Measurements from ENCODE around the gene HMCN2. TPM values are rescaled to one million over a fixed set of nuclear protein-coding genes. Genes with fewer than 3 reads are reported as not detected.
A peak's percentile ranks its signal among the peaks of the same experiment; 100 is the strongest.

Gene HMCN2
- total and polyA plus RNA-seq, 2 of the 4 experiments (the other 2 are of a cell fraction), result 0.02 TPM; not detected in 1

DNA sequence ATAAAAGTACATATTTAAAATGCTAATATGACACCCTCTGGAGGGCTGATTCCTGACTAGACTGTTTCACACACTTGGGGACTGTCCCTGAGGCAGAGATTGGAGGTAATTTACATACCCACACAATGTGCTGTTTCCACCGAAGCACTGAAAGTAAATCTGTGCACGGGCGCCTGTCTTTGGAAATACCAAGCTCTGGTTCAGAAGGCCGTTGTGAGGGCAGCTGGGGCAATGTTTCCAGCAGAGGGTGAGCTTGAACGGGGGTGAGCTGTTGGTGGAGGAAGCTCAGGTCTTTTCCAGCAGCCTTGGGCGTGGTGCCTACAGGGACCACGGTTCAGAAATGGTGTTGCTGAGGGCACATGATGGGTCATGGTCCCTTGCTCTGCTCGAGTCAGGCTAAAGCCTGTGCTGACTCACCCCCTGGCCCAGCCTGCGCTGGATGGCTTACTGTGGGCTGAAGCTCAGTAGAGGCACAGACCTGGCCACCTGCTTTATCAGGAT is 25.8 kb upstream of the HMCN2 start:
- no peak for TF ChIP-seq CEBPB (IDR thresholded peaks at IDR 0.05; ENCODE audit: low read depth, low read length)
- no peak for TF ChIP-seq BHLHE40 (IDR thresholded peaks at IDR 0.05; ENCODE audit: low read depth, low read length)
- TF ChIP-seq ELK1 (IDR thresholded peaks at IDR 0.05; ENCODE audit: borderline replicate concordance, low read depth, low read length), result no peak
- TF ChIP-seq RCOR1 (IDR thresholded peaks at IDR 0.05; ENCODE audit: insufficient replicate concordance, low read length), result no peak
- no peak for TF ChIP-seq MAFK (IDR thresholded peaks at IDR 0.05; ENCODE audit: low read depth, low read length)
- Histone ChIP-seq H3K9ac (ENCODE audit: low read depth, low read length) (no peak overlapping the region), H3K27me3 (ENCODE audit: control insufficient read depth, insufficient read depth, low read length) (no peaks in the 10 kb centered on the region), H3K14ac (replicated peaks; ENCODE audit: low read depth, low read length) (no peak overlapping the region), H2BK15ac (ENCODE audit: low read depth, low read length) (no peak overlapping the region), H3K4me1 (ENCODE audit: control insufficient read depth, insufficient read depth, low read length) (peaks cover 6% of the 10 kb centered on the region), H2BK120ac (ENCODE audit: low read depth, low read length) (no peak overlapping the region), H3K18ac (ENCODE audit: low read depth, low read length) (no peak overlapping the region), H3K27ac (ENCODE audit: insufficient read depth, low read length) (no peak overlapping the region), H2BK5ac (ENCODE audit: low read depth, low read length, poor library complexity, severe bottlenecking) (no peak overlapping the region), H4K91ac (ENCODE audit: insufficient read depth, low read depth, low read length) (no peak overlapping the region), H3K36me3 (ENCODE audit: control insufficient read depth, insufficient read depth, low read length) (peaks cover under 1% of the 10 kb centered on the region; the same call in 1 of the 2 replicates), H3K9me1 (ENCODE audit: insufficient read depth, low read length) (peaks cover 14% of the 10 kb centered on the region), H3K56ac (ENCODE audit: extremely low read depth, insufficient read depth, low read length) (no peak overlapping the region), H3K23ac (ENCODE audit: low read depth, low read length) (no peak overlapping the region), H3K4ac (ENCODE audit: low read depth, low read length) (no peak overlapping the region), H4K20me1 (ENCODE audit: insufficient read depth, low read length) (peaks cover 9% of the 10 kb centered on the region; the same call in 1 of the 2 replicates), H3K9me3 (ENCODE audit: control insufficient read depth, insufficient read depth, low read length) (no peaks in the 10 kb centered on the region), H2BK20ac (ENCODE audit: low read depth, low read length) (no peak overlapping the region), H4K5ac (ENCODE audit: low read depth, low read length) (no peak overlapping the region), H2AFZ (replicated peaks; ENCODE audit: low read length, poor library complexity) (peak overlapping the region; percentile 58), H3K4me3 (ENCODE audit: insufficient read depth, low read depth, low read length) (no peak overlapping the region), H4K8ac (ENCODE audit: low read depth in 2 of 2, low read length in 2 of 2) (no peak overlapping the region), H3K79me1 (ENCODE audit: low read depth in 1 of 2, low read length in 2 of 2) (peaks cover 0 to 12% of the 10 kb centered on the region in 2 experiments; a peak in 2 of 4 replicates), H2AK9ac (replicated peaks; ENCODE audit: low read depth, low read length, poor library complexity) (no peak overlapping the region), H3K4me2 (ENCODE audit: low read depth, low read length) (no peak overlapping the region), H2AK5ac (ENCODE audit: low read depth, low read length) (no peak overlapping the region; the same call in 1 of the 2 replicates)
- intact Hi-C loops (cut with micrococcal nuclease) (loop anchor here (10.0 kb wide), 2 partner anchors 355 to 445 kb away; no protein-coding TSS in a partner anchor), in situ Hi-C loops (cut with MboI; ENCODE audit: low sequenced_read_pairs) (loop anchor here (25.0 kb wide), 1 partner anchor 127 kb away; no protein-coding TSS in a partner anchor), dilution Hi-C loops (cut with HindIII; ENCODE audit: low sequenced_read_pairs, unreplicated experiment) (loop anchor here (25.0 kb wide), 1 partner anchor 127 kb away; no protein-coding TSS in a partner anchor)
- WGBS, 2 experiments (ENCODE audit: extremely low coverage in 2 of 2, insufficient read length in 1 of 2), result 67% methylated on average over 5 of the region's 9 CpGs; no CpG with 5 or more reads in 1 of the 2 experiments
- ATAC-seq (ENCODE audit: low read depth), result peak; percentile 9; the same call in 1 of the 2 replicates
- ChIA-PET CTCF (interaction anchor here (0.6 kb wide), 1 partner anchor 103 kb away, joined by 3 read pairs; no protein-coding TSS in a partner anchor), POLR2A (ENCODE audit: unreplicated experiment) (no interaction called here)
- DNase-seq, result peak; percentile 19
- no TSS peak for BruUV-seq (replicated peaks)
